Activated CD8-positive, alpha-beta memory T cell treated with anti-CD3 and anti-CD28 coated beads, Interleukin-2, amount 50 U/mL, for 48 hours (primary cell): ENCODE results near the gene TMBIM4.
A peak's percentile ranks its signal among the peaks of the same experiment; 100 is the strongest.
"Not testable (repeated sequence)": the region's sequence is repeated elsewhere in the genome, so short reads cannot be mapped to it uniquely, and the experiment has no call there.

ENCODE experiments used
- DNase-seq: peaks from one replicate; pipeline ENCODE4 v3.0.0-alpha.2; 2020

TMBIM4 gene, protein sequence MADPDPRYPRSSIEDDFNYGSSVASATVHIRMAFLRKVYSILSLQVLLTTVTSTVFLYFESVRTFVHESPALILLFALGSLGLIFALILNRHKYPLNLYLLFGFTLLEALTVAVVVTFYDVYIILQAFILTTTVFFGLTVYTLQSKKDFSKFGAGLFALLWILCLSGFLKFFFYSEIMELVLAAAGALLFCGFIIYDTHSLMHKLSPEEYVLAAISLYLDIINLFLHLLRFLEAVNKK

DNA sequence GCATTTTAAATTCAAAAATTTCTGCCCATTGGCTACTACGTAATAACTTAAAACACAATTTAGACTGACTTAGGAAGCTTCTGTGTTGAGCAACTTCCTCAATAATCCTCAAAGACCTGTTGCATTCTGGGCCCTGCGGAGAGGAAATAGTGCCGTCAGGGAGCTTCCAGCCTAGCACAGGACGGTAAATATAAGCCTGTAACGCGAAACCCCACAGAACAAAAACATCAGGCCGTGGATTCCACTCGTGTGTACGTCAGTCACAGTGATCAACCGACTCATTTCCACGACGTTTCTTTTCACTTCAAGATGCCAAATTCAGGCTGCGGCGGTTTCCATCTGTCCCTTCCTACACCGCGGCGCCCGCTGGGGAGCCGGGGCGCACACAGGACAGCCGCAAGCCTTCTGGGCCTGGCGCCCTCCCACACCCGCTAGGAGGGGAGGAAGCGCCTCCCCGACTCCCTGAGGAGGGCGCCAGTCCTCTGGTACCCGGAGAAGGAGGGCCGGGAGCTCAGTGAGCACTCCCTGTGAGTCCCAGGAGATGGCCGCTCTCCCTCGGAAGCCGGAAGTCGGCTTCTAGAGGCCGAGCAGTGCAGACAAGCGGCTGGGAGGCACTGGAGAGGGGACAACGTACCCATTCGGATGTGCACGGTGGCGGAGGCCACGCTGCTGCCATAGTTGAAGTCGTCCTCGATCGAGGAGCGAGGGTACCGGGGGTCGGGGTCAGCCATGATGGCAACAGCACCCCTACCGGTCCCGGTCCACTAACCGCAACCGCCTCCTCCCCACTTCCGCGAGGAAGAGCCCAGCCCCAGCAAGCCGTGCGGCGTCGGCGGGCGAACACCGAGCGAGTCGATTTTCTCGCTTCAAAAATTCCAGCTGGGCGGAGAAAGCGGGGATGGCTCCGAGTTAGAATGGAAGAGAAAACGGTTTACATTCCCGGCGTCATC is at the start of gene TMBIM4:
Gene TMBIM4 (minus strand): TSS at position 776 of the 950 bp plus-strand sequence. CDS start 45 bp downstream, at position 731.
- peak; percentile 91 for DNase-seq

DNA sequence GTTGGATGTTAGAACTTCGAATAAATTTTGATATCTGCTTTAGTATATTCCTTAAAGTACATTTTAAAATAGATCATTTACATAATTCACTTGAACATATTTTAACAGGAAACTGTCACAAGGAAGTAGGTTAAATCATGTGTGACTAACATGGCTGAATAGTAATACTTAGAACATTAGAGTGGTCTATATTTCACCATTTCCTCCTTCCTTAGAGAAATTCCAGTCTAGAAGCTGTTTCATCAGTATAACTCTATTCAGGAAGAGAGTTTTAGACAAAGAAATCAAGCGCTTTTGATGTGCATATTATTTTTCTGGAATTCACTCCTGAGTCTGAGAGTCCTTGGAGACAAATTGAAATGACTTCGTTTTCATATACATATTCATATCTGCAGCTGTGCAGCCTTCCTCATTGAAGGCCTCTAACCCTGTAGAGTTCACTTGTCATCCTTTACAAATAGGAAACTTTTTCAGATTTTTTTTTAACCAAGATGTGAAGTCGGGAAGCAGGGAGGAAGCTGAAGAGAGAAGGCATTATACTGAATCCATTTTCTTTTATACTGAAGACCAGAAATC is 47.6 kb upstream of the TMBIM4 start:
- DNase-seq = no peak

DNA sequence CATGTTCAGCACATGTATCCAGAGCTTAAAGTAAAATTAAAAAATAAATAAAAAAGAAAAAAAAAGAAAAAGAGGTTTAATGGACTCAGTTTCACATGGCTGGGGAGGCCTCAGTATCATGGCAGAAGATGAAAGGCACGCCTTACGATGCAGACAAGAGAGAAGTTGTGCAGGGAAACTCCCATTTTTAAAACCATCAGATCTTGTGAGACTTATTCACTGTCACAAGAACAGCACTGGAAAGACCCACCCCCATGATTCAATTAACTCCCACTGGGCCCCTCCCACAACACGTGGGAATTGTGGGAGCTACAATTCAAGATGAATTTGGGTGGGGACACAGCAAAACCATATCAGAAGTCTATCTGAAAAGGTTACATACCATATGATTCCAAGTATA is 43.2 kb upstream of the TMBIM4 start:
- not testable (repeated sequence) for DNase-seq

DNA sequence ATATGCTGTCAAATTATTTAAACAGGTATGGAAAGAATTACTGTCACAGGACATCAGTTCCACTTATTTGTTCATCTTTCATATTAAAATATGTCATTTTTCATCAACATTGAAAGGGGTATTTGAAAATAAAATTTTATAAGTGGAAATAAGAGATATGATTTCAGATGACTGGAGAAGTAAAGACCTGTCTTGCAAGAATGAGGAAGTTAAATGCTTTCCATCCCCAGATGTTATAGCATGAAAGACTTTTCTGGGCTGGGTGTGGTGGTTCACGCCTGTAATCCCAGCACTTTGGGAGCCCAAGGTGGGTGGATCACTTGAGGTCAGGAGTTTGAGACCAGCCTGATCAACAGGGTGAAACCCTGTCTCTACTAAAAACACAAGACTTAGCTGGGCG is 41.8 kb upstream of the TMBIM4 start:
- DNase-seq = not testable (repeated sequence)

DNA sequence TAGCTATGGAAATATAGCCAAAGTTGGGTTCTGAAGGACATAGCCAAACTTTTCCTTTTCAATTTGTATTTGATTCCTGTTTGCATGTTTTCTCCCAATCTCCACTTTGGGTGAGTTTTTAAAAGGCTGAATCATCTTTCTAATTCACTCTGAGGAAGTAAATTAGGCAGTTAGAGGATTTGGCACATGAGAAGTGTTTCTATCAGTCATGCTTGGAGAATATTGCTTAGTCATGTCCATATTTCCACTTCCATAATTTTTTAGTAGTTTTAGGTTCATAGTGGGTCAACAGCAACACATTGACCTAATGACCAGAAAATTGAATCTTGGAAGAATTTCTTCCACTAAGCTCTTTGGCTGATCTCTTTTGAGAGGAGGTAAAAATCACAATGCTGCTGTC is 41.0 kb upstream of the TMBIM4 start:
- no peak for DNase-seq

DNA sequence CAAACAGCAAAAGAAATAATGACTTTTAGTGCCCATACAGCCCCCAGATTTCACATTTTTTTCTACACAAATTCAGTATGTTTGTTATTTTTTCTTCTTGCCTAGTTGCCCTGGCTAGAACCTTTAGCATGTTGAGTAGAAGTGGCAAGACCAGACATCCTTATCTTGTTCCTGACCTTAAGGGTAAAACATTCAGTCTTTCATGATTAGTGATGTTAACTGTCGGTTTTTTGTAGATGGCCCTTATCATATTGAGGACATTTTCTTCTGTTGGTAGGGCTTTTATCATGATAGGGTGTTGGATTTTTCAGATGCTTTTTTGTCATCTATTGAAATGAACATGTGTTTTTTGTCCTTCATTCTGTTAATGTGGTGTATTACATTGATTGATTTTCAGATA is 36.3 kb upstream of the TMBIM4 start:
- no peak for DNase-seq

DNA sequence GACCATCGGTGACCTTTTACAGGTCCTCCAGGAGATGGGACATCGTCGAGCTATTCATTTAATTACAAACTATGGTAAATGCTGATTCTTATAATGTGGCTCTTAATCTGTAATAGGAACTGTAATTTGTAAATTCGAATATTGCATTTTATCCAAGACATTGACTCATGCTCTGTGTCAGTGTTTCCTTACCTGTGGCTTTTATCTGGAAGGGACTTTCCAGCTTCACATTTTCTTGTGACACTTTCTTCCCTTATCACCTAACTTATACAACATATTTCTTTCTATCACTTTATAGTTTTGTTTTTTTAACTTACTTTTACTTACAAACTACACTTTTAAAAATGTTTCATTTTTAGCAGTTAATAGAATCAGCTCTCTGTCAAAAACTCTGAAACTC is 34.0 kb upstream of the TMBIM4 start:
- DNase-seq = no peak

DNA sequence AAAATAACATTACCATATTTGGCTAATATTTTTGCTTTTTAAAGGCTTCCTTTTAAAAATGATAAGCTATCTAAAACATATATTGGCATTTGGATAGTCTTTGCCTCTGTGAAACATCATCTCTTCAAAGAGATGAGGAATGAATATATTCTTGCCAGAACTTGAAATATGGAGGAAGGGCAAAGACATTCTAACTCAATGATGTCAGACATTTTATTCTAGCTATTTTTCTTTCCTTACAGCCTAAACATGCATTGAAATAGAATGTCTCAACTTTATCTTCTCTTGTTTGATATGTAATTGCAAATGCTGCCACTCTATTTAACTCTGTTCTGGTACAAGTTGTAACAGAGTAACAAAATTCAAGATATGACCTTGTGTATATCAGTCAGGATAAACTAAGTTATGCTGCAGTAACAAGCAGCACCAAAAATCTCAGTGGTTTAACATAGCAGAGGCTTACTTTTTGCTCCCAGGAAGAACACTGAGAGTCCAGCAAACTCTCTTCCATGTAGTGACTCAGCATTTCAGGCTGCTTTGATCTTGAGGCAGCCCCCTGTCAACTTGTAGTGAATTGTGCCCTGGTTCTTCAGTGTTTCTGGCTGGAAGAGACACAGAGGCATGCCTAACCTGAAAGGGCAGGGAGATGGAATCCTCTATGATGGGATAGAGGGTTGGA is 30.2 kb upstream of the TMBIM4 start:
- no peak for DNase-seq

DNA sequence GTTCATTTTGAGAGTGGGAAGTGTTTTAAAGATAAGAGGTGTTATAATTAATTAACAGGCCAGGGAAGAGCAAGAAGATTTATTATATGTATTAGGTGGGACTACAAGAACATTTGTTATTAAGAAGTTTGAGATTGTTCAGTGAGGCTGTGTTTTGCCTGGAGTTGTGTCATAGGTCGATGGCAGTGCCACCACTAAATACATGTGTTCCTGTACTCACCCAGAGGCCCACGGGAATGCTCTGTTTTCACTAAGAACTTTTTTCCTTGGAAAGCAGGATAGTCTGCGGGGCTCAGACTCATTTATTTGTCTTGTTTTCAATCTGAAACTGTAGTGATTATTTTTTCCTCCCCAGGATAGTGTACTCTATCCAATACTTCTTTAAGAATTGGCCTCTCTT is 29.3 kb upstream of the TMBIM4 start:
- DNase-seq = no peak

DNA sequence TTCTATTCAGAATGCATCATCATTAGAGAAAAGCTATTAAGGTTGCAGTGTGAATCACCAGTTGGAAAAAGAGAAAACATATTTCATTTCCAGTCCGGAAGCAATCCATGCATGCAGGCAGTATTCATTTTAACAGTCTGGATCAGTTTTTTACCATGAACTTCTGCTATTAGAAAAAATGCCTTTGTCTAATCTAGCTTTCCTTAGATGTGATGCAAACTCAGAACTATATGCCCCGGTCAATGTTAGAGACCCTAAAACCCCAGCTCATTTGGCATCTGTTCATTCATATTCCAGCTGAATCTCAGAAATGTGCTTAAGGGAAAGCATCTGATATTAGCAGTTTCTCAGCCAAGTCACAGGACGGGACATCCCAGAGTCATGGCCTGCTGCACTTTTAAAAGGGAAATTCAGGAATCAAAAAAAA is 27.7 kb upstream of the TMBIM4 start:
- no peak for DNase-seq

DNA sequence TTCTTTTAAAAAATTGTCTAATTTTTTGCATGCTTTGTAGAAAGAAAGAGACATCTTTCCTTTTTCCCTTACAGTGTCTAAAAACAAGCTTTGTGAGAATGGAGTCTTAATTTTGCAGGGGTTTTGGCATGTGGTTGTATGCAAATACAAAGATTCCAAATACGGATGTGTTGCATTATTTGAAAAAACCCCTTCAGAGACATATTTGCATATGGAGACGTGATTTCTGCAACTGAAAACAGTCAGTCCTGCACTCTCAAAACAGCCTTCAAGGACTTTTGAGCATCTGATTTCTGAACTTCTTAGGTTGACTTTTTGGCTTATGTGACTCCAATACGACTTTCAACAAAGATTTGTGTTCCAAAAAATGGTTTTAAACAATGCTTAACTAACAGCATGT is 27.0 kb upstream of the TMBIM4 start:
- DNase-seq = no peak

DNA sequence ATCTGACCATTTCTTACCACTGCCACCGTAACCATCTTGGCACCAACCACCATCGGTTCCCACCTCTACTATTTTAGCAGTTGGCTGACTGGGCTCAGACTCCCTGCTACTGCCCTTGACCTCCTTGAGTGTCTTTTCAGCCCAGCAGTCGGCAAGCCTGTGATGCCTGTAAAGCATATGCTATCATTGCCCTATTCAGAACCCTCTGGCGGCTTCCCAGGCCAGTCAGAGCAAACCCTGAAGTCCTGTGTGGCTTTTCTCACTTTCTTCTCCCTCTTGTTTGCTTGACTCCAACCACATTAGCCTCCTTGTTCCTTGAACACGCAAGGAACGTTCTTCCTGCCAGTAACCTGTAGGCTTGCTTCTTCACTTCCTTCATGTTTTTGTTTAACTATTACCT is 25.4 kb upstream of the TMBIM4 start:
- DNase-seq = no peak

DNA sequence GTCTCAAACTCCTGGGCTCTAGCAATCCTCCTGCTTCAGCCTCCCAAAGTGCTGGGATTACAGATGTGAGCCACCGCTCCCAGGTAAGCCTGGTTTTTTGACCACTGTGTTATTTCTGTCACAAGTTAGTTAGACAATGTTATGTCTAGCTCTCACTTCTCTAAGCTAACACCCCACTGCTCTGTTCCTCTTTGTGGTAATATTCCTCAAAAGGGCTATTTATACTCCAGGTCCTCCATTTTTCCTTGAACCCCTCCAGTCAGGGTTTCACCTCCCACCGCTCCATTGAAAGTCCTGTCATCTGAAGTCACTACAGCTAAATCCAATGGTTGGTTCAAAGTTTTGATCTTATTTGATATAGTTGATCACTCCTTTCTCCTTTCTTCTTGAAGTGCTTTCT is 24.3 kb upstream of the TMBIM4 start:
- no peak for DNase-seq

DNA sequence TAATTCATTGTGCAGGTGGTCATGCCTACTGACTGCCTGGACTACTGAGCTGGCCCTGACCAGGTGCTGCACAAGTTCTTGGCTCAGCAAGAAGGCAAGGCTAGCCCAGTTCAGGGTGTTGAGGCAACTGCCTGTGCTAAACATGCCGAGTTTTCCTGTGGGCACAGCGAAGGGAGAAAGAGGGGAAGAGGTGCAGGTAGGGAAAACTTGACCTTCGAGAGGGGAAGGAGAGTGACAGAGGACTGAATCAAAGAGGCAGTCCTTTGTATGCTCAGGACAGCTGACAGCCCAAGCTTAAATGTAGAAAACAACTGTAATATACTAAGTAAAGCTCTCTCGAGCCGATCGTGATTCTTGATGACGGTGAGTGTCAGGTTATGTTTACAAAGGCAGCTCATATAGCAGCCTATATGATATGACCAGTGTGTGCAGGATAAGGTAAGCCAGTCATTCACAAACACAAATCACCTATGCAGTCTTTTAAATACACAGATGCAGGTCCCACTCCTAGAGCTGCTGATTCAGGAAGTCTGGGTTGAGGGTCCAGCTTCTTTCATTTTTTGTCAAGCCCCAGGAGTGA is 21.8 kb upstream of the TMBIM4 start:
- DNase-seq = no peak

DNA sequence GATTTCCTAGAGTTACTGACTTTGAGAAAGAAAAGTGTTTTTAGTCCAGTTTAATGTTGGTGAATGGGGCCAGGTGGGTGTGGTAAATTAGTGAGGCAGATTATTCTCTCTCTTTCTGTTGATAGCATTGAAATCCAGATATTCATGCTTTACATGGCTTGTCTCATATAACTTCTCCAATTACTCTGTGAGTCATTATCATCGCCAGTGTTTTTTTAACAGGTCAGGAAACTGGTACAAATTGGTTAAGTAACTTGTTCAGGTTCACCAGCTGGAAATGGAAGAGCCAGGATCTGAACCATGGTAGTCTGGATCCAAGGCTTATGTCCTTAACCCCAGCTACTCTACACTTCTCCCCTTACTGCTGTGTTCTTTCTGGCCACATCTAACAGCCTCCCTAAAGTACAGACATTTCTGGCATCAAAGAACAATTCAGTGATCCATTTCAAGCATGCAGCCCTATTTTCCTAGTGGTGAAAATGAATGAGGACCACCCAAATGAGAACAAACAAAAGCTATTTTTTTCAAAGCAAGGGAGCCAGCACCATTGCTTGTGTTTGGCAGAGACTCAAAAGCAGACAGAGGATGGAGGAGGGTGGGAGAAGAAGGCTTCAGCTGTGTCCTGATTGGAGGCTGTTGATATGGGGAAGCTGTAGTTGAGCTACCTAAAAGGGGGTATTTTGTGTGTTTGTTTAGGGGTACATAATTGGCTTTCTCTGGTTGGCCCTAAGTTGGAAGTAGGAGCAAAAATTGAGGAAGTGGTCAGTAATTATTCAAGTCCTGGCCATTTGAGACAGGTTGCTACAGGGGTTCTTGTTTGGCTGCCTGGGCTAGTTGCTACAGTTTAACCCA is 20.9 kb upstream of the TMBIM4 start:
- no peak for DNase-seq

DNA sequence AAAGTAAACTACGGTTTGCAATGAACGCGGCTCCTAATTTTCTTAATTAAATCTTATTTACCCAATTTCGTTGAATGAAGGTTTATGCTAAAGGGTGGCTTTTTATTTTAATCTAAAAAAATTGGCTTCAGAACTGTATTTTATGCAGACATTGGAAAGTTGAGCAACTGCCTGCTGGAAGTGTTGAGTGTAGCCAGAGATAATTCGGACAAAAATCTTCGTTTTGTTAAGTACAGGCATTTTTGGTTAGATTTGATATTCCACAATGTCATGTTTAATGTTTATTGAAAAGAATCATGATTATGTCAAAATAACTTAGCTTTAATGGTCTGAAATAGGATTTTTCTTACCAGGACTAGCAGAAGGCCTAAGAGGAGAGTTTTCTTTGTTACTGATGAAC is 20.1 kb upstream of the TMBIM4 start:
- no peak for DNase-seq

DNA sequence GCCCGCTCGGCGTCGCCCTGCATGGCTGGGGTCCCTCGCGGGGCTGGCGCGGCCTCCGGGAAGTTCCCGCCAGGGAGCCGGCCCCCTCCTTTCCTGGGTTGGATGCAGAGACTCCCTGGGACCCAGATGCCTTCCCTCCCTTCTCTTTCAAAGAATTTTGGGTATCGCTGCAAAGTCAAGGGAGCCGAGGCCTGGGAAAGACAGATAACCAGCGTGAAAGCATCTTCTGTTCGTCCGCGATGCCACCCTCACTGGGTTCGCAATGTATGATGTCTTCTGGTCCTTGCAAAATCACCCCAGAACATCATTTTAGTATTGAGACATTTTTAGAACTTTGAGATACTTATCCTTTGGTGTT is 19.7 kb upstream of the TMBIM4 start:
- DNase-seq = no peak

DNA sequence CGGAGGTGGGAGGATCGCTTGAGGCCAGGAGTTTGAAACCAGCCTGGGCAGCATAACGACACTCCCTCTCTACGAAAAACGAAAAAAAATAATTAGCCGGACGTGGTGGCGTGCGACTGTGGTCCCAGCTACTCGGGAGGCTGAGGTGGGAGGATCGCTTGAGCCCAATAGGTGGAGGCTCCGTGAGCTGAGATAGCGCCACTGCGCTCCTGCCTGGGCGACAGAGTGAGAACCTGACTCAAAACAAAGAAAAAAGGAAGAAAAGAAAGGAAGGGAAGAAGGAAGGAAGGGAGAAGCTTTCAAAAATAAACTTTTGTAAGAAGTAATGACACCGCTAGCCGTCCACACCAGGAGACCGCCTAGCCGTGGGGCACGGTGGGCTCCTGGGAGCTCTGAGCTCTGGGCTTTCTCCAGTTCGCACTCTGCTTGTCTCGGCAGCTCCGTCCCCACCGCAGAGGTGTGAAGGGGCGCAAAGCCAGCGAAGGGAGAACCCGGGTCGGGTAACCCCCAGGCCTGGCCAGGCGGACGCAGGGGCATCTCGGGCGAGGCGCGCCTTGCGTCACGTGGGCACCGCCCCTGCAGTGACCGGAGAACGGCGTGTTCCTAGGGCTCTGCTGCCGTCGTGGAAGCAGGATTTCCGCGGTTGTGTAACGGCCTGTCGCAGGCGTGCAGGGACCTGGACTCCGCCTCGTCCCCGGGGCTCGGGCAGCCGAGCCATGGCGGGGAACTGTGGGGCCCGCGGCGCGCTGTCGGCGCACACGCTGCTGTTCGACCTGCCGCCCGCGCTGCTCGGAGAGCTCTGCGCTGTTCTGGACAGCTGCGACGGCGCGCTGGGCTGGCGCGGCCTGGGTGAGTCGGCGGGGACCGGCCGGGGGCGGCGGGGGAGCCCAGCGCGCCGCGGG is 19.0 kb upstream of the TMBIM4 start, which contains the start of gene IRAK3:
Gene IRAK3 (plus strand): TSS at position 631 of the 902 bp plus-strand sequence. CDS start 86 bp downstream, at position 717.
- DNase-seq = peak; percentile 66

DNA sequence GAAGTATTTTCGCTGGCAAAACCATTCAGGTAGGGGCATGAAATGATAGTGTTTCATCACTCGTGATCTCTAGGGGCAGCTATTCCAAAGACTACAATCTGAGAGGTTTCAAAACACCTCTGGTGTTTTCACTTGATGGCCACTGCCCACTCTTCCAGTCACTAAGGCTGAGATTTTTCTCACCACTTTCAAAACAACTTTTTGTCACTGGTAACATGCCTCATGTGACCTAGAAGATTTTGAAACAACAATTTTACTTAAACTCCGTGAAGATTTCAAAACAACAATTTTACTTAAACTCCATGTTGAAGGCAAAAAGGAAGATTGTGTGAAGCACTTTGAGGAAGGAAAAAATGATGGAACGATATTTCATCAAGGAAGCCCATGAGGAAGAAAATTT is 18.0 kb upstream of the TMBIM4 start:
- DNase-seq = no peak

DNA sequence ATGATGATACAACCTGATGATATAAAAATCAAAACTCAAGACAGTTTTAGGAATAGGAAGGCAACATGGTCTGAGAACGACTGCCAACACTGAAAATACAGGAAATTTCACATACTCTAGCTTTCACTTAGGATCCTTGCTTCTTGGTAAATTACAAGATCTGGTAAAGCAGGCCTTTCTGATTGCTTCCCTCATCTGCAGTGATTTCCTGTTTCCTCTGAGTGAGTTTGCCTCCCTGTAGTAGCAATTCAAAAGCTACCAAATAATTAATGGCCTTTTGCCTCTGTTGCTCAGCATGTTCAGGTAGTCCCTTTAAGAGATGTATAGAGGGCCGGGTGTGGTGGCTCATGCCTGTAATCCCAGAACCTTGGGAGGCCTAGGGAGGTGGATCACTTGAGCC is 17.2 kb upstream of the TMBIM4 start:
- no peak for DNase-seq

DNA sequence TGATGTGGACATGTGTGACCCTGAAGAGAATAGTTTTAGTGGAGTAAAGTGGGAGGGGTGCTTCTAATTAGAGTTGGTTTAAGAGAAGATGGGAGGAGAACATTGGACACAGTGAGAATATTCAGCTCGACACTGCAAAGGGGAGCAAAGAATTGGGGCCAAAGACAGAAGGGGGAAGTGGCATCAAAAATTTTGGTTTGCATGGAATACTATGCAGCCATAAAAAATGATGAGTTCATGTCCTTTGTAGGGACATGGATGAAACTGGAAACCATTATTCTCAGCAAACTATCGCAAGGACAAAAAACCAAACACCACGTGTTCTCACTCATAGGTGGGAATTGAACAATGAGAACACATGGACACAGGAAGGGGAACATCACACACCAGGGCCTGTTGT is 15.0 kb upstream of the TMBIM4 start:
- DNase-seq = not testable (repeated sequence)
